IMR-90 (cell line): ENCODE data around the gene NCAM1. TPM values are rescaled to one million over a fixed set of nuclear protein-coding genes. Genes with fewer than 3 reads are reported as not detected.

Experiments
- ATAC-seq: fragments of 200-7000 bp; cut with Tn5 transposase; 2 replicates; pipeline ENCODE4 v1.9.1; 2020; ENCODE audit warnings: low read depth, mild to moderate bottlenecking, moderate library complexity
- BruUV-seq: library from RNA; stranded (reverse); fragments of 400-500 nt; replicated peaks from 2 replicates; lab custom pipeline; 2021; lab: Mats Ljungman, UMichigan
- CTCF ChIA-PET: fragments of 300-600 bp; formaldehyde crosslinking; extraction: SDS; loops from one replicate; lab custom pipeline; 2021; ENCODE audit warnings: antibody characterized with exemption; lab: Yijun Ruan, JAX
- POLR2A ChIA-PET: fragments of 300-600 bp; sonication (Branson Sonifier 250); formaldehyde crosslinking; loops from one replicate; lab custom pipeline; 2022; ENCODE audit warnings: antibody characterized with exemption; ENCODE audit not compliant: unreplicated experiment; lab: Charles Lee
- DNase-seq: peaks from one replicate; pipeline ENCODE4 v3.0.0; 2013
- H2AFZ ChIP-seq: replicated peaks from 2 replicates; pipeline ENCODE3; 2013; ENCODE audit warnings: low read length, mild to moderate bottlenecking; ENCODE audit not compliant: poor library complexity
- H2AK5ac ChIP-seq: 2 replicates; pipeline ENCODE4 v1.6.1; 2013; ENCODE audit warnings: low read depth, low read length, inconsistent platforms
- H2AK9ac ChIP-seq: replicated peaks from 2 replicates; pipeline ENCODE3; 2013; ENCODE audit warnings: mild to moderate bottlenecking, low read depth, low read length, moderate library complexity; ENCODE audit not compliant: poor library complexity
- H2BK120ac ChIP-seq: 2 replicates; pipeline ENCODE4 v1.6.1; 2013; ENCODE audit warnings: low read depth, low read length, inconsistent platforms
- H2BK15ac ChIP-seq: 3 replicates; pipeline ENCODE4 v1.6.1; 2013; ENCODE audit warnings: low read depth, low read length, inconsistent platforms
- H2BK20ac ChIP-seq: 2 replicates; pipeline ENCODE4 v1.6.1; 2013; ENCODE audit warnings: low read depth, mild to moderate bottlenecking, inconsistent platforms, low read length, moderate library complexity
- H2BK5ac ChIP-seq: 2 replicates; pipeline ENCODE4 v1.6.1; 2013; ENCODE audit warnings: mild to moderate bottlenecking, low read depth, low read length, inconsistent platforms; ENCODE audit not compliant: poor library complexity, severe bottlenecking
- H3K14ac ChIP-seq: replicated peaks from 2 replicates; pipeline ENCODE4 v1.6.1; 2013; ENCODE audit warnings: low read depth, low read length, inconsistent platforms
- H3K18ac ChIP-seq: 2 replicates; pipeline ENCODE4 v1.6.1; 2013; ENCODE audit warnings: low read depth, low read length, control low read depth
- H3K23ac ChIP-seq: 2 replicates; pipeline ENCODE4 v1.6.1; 2013; ENCODE audit warnings: low read depth, low read length, inconsistent platforms
- H3K27ac ChIP-seq: 2 replicates; pipeline ENCODE4 v1.5.1; 2013; ENCODE audit warnings: mild to moderate bottlenecking, control low read depth, low read length; ENCODE audit not compliant: insufficient read depth
- H3K27me3 ChIP-seq: 2 replicates; pipeline ENCODE4 v1.6.1; 2013; ENCODE audit warnings: low read length; ENCODE audit not compliant: control insufficient read depth, insufficient read depth
- H3K36me3 ChIP-seq: 2 replicates; pipeline ENCODE4 v1.6.1; 2013; ENCODE audit warnings: low read length, mixed read lengths; ENCODE audit not compliant: control insufficient read depth, insufficient read depth
- H3K4ac ChIP-seq: 2 replicates; pipeline ENCODE4 v1.6.1; 2013; ENCODE audit warnings: low read depth, low read length, inconsistent platforms
- H3K4me1 ChIP-seq: 2 replicates; pipeline ENCODE4 v1.6.1; 2013; ENCODE audit warnings: low read length, mixed read lengths; ENCODE audit not compliant: control insufficient read depth, insufficient read depth
- H3K4me2 ChIP-seq: 2 replicates; pipeline ENCODE4 v1.6.1; 2013; ENCODE audit warnings: low read depth, mild to moderate bottlenecking, control low read depth, low read length, moderate library complexity
- H3K4me3 ChIP-seq: 2 replicates; pipeline ENCODE4 v1.5.1; 2013; ENCODE audit warnings: low read depth, mild to moderate bottlenecking, control low read depth, low read length, moderate library complexity; ENCODE audit not compliant: insufficient read depth
- H3K56ac ChIP-seq: 2 replicates; pipeline ENCODE4 v1.6.1; 2013; ENCODE audit warnings: low read length, inconsistent platforms; ENCODE audit not compliant: insufficient read depth; ENCODE audit errors: extremely low read depth
- H3K79me1 ChIP-seq, 2 experiments: 2 replicates each; pipeline ENCODE4 v1.6.1; 2013; ENCODE audit warnings: low read length in 2 of 2, inconsistent platforms in 1 of 2, low read depth in 1 of 2
- H3K9ac ChIP-seq: 2 replicates; pipeline ENCODE4 v1.6.1; 2013; ENCODE audit warnings: low read depth, low read length, control low read depth
- H3K9me1 ChIP-seq: 2 replicates; pipeline ENCODE4 v1.6.1; 2013; ENCODE audit warnings: low read length, inconsistent platforms; ENCODE audit not compliant: insufficient read depth
- H3K9me3 ChIP-seq: 2 replicates; pipeline ENCODE4 v1.6.1; 2013; ENCODE audit warnings: low read length; ENCODE audit not compliant: control insufficient read depth, insufficient read depth
- H4K20me1 ChIP-seq: 2 replicates; pipeline ENCODE4 v1.6.1; 2013; ENCODE audit warnings: low read length, inconsistent platforms; ENCODE audit not compliant: insufficient read depth
- H4K5ac ChIP-seq: 2 replicates; pipeline ENCODE4 v1.6.1; 2013; ENCODE audit warnings: mild to moderate bottlenecking, low read depth, low read length, control low read depth
- H4K8ac ChIP-seq, 2 experiments: 2 replicates each; pipeline ENCODE4 v1.6.1; 2013; ENCODE audit warnings: low read depth in 2 of 2, low read length in 2 of 2, control low read depth in 1 of 2, inconsistent platforms in 1 of 2
- H4K91ac ChIP-seq: 2 replicates; pipeline ENCODE4 v1.6.1; 2013; ENCODE audit warnings: low read depth, low read length, inconsistent platforms; ENCODE audit not compliant: insufficient read depth
- CEBPB ChIP-seq: IDR thresholded peaks from 2 replicates; pipeline ENCODE4 v1.6.1; 2012; ENCODE audit warnings: low read depth, low read length, improper control_type of control experiment
- MAFK ChIP-seq: IDR thresholded peaks from 2 replicates; pipeline ENCODE4 v1.6.1; 2012; ENCODE audit warnings: low read depth, low read length, improper control_type of control experiment
- WGBS, 2 experiments: methylation state at CpG; one replicate each; pipeline versions ENCODE4 v1.1.5 to v1.1.7; 2013; ENCODE audit warnings: missing lambda C conversion rate in 2 of 2; ENCODE audit not compliant: insufficient read length in 1 of 2; ENCODE audit errors: extremely low coverage in 2 of 2; 5-methylcytosine and 5-hydroxymethylcytosine counted together
- dilution Hi-C: fragments of 300-500 bp; cut with HindIII; formaldehyde crosslinking; loops from one replicate; pipeline ENCODE4 v1.14.3; 2018; ENCODE audit warnings: low sequenced_read_pairs; ENCODE audit not compliant: unreplicated experiment
- in situ Hi-C: fragments of 300-500 bp; cut with MboI; formaldehyde crosslinking; loops from 3 replicates; pipeline ENCODE4 v1.14.3; 2019; ENCODE audit warnings: low sequenced_read_pairs, inconsistent platforms, mixed read lengths
- intact Hi-C: fragments of 100-400 bp; cut with micrococcal nuclease; formaldehyde crosslinking; loops from 2 replicates; pipeline ENCODE4 v1.10.0; 2022
- polyA plus RNA-seq, 3 experiments: library from polyadenylated mRNA; depleted of rRNA; stranded (reverse); fragments of >200 nt; gene quantifications; 2 replicates each; pipeline ENCODE4 v1.2.3, GENCODE V29; 2012; ENCODE audit warnings: low replicate concordance in 1 of 3
- total RNA-seq: library from RNA; depleted of rRNA; stranded (reverse); fragments of >200 nt; gene quantifications from 2 replicates; pipeline ENCODE4 v1.2.3, GENCODE V29; 2012

NCAM1 gene
- total and polyA plus RNA-seq, 2 of the 4 experiments (the other 2 are of a cell fraction), result 0.09 to 0.18 TPM

- intact Hi-C loops, result no loop called here
- in situ Hi-C loops, result no loop called here
Measured at GRCh38 chr11:113319085-113319484, 357.9 kb downstream of the NCAM1 start.

More at GRCh38 chr11:113319085-113319484, 357.9 kb downstream of the NCAM1 start:
- no peak overlapping the region for H3K56ac ChIP-seq
- H3K9me3 ChIP-seq, result no peaks in the 10 kb centered on the region
- no peak overlapping the region for H3K4me2 ChIP-seq
- H2BK15ac ChIP-seq, result no peak overlapping the region
- H3K14ac ChIP-seq, result no peak overlapping the region
- dilution Hi-C loops, result no loop called here
- no peak overlapping the region for H3K23ac ChIP-seq
- no peak overlapping the region for H2AFZ ChIP-seq
- ChIA-PET POLR2A (interaction anchor here (0.5 kb wide), 1 partner anchor 475 kb away, joined by 8 read pairs; no protein-coding TSS in a partner anchor), CTCF (no interaction called here)
- no peak overlapping the region for H3K4ac ChIP-seq
- no peak overlapping the region for H2AK5ac ChIP-seq
- H3K4me3 ChIP-seq, result no peak overlapping the region
- peaks cover 3 to 10% of the 10 kb centered on the region in 2 experiments; a peak in 2 of 4 replicates for H3K79me1 ChIP-seq
- H4K91ac ChIP-seq, result no peak overlapping the region
- no peak overlapping the region for H4K5ac ChIP-seq
- no peaks in the 10 kb centered on the region for H3K27me3 ChIP-seq
- H3K9ac ChIP-seq, result no peak overlapping the region
- no peak overlapping the region for H2BK20ac ChIP-seq
- no peak overlapping the region for H2BK120ac ChIP-seq
- H3K18ac ChIP-seq, result no peak overlapping the region
- H4K8ac ChIP-seq, result no peak overlapping the region
- H3K9me1 ChIP-seq, result no peaks in the 10 kb centered on the region; the same call in 1 of the 2 replicates
- 100% methylated on average over 3 of the region's 4 CpGs; no CpG with 5 or more reads in 1 of the 2 experiments for WGBS, 2 experiments
- TF ChIP-seq CEBPB (no peak), MAFK (peak; percentile 78)
- DNase-seq (no peak), ATAC-seq (no peak)
- H3K27ac ChIP-seq, result no peak overlapping the region
- H2AK9ac ChIP-seq, result no peak overlapping the region
- no peaks in the 10 kb centered on the region; the same call in none of the 2 replicates for H3K4me1 ChIP-seq
- H4K20me1 ChIP-seq, result no peaks in the 10 kb centered on the region
- H3K36me3 ChIP-seq, result peaks cover 2% of the 10 kb centered on the region; the same call in 1 of the 2 replicates
- BruUV-seq, result no TSS peak
- no peak overlapping the region for H2BK5ac ChIP-seq
